GM19397 (cell line): ENCODE results near the gene FAM184A.
"Not testable (repeated sequence)": the region's sequence is repeated elsewhere in the genome, so short reads cannot be mapped to it uniquely, and the experiment has no call there.

Experiments
- ATAC-seq: cut with Tn5 transposase; IDR thresholded peaks from one replicate; pipeline ENCODE4 v1.9.1; 2021; ENCODE audit warnings: mild to moderate bottlenecking, moderate library complexity; ENCODE audit not compliant: unreplicated experiment

The FAM184A gene

DNA sequence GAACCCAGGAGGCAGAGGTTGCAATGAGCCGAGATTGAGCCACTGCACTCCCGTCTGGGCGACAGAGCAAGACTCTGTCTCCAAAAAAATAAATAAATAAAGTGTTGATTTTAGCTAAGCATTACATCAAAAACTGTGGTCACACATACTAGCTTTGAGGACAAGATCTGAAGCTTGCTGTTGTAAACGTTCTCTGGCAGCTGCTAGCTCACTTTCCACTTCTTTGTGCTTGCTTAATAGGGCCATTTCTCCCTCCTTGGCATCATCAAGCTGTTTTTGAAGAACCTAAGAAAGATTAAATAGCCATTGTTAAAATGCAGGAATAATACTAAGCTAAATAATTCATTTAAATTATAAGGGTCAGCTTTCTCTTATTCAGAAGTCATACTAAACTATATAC lies 55.7 kb downstream of the FAM184A start:
- no peak for ATAC-seq

DNA sequence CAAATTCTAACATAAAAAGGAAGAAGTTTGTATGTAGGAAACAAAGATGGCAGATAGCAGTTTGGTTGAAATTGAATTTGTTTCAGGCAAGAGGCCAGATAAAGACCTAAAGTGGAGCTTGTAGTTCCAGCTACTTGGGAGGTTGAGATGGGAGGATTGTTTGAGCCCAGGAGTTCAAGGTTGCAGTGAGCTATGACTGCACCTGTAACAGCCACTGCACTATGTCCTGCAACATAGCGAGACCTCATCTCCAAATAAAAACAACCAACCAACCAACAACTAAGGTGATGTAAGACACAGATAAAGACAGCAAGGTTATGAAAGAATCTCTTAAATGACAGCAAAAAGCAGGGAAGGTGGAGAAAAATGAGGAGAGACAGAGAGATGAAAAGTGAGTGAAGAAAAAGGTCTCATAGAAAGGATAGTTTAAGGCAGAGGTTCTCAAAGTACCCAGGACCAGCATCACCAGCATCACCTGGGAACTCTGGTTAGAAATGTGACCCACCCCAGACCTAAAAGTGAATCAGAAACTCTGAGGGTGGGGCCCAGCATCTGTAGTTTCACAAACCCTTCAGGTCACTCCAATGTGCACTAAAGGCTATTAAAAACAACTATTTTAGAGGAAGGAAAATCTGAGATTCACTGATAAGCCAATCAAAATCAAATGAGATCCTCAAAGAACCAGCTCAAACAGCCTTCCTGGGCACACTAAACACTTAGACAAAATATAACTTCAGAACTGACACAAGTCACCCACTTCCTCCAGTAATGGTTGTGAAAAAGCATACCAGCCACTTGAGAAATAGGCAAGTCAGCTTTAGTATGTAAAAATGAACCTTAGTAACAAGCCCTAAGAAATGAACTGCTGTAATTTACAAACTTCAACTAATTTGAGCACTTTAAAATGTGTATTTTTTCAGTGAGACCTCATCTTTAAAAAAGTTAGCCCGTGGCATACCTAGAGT lies 57.6 kb downstream of the FAM184A start:
- no peak for ATAC-seq

- not testable (repeated sequence) for ATAC-seq
Measured at GRCh38 chr6:119015165-119015564, 63.3 kb downstream of the FAM184A start.

DNA sequence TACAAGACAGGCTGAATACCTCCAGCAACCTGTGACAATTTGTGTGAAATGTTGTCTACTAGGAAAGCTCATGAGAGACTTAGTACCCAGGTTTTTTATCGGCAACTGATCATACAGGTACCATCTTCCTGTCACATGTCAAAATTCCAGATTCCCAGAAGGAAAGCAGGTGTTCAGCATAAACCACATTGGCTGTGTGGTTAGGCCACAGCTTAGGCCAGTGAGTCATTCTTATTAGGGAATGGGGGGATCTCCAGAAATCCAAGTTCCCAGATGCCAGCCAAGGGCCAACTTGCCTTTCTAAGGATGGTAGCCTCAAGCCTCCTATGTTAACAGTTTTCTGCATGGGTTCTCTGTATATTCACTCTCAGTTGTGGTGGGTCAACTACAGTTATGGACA lies 65.9 kb downstream of the FAM184A start:
- no peak for ATAC-seq

DNA sequence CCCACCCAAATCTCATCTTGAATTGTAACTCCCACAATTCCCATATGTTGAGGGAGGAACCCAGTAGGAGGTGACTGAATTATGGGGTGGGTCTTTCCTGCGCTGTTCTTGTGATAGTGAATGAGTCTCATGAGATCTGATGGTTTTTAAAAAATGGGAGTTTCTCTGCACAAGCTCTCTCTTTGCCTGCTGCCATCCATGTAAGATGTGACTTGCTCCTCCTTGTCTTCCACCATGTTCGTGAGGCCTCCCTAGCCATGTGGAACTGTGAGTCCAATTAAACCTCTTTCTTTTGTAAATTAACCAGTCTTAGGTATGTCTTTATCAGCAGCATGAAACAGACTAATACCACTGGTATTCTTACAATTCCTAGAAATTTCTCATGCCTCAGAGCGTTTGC lies 69.2 kb downstream of the FAM184A start:
- not testable (repeated sequence) for ATAC-seq

- no peak for ATAC-seq
Measured at GRCh38 chr6:119006974-119007373, 71.5 kb downstream of the FAM184A start.

DNA sequence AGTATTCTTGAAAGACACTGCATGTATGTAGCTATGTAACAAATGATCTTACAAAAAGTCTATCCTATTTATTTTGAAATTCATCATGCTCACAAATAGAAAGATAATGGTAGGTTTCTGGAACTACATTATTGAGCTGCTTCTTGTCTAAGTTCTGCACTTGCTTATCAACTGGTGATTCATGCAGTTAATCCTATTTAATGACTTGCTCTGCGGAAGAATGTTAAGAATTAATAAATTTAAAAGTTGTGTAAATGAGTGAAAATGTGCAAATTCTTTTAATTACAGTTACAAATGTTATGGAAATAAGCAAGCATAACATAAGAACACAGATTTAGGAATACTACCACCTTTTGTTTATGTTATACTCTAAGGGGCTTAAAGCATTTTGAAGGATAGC lies 76.4 kb downstream of the FAM184A start:
- ATAC-seq = no peak

- no peak for ATAC-seq
Measured at GRCh38 chr6:118999494-119000040, 78.9 kb downstream of the FAM184A start.

DNA sequence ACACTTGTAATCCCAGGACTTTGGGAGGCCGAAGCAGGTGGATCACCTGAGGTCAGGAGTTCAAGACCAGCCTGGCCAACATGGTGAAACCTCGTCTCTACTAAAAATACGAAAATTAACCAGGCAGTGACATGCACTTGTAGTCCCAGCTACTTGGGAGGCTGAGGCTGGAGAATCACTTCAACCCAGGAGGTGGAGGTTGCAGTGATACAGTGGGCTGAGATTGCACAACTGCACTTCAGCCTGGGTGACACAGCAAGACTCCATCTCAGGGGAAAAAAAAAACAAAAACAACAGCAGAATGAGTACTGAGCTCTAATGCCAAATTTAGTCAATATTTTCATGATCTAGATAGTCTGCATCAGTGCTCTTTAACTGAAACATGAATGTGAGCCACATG lies 81.0 kb downstream of the FAM184A start:
- ATAC-seq = not testable (repeated sequence)

DNA sequence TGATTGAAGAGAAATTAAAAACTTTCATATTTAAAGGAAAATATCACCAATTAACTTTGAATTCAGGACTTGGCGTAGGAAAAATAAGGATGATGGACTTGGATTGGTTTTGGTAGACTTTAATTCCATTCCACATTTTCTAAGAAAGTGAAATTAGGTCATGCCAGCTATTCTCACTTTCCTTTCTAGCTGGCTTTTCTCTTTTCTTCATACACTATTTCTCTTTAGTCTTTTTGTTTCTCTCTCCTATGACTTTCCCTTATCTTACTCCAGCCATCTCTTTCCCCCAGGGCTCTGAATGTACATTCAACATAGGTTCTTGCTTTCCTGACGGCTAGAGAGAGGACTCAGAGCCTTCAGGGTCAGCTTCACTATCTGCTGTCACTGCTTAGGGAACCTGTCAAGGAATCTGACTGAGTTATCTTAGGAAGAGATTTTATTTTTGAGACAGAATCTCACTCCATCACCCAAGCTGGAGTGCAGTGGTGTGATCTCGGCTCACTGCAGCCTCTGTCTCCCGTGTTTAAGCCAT lies 82.1 kb downstream of the FAM184A start:
- ATAC-seq = no peak

DNA sequence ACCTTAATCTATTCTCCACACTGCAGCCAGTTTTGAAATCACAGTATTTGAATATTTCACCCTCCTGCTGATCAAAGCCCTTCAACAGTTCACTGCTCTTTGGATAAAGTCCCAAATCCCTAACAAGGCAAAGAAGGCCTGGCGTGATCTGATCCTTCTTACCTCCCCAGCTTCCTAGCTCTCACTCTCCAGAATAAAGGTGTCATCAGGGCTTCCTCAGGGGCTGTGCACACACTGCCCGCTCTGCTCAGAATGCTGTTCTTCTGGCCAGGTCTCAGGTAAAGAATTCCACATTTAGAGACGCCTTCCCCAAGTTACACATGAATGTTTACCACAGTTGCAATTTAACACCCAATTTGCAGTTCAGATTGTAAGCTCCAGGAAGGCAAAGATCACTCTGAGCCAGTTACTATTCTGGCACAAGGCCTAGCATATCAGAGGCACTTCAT lies 84.6 kb downstream of the FAM184A start:
- no peak for ATAC-seq

DNA sequence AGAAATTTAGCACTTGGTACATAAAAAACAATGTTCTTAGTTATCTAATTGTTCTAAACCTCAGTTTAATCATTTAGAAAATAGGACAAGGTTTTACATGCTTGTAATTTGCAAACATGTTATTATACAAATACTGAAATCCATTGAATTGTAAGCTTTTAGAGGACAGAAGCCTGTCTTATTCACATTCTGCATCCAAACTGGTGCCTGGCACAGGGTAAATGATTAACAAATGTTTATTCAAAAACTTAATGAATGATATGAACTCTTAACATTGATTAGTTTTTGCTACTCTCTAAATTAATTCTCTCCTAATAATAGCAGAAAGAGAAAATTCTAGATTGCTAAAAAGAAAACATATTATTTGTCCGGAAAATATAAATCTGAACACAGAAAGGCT lies 85.1 kb downstream of the FAM184A start:
- ATAC-seq = no peak

GRCh38 chr6:118992186-118992795 lies 86.2 kb downstream of the FAM184A start:
- ATAC-seq = no peak

DNA sequence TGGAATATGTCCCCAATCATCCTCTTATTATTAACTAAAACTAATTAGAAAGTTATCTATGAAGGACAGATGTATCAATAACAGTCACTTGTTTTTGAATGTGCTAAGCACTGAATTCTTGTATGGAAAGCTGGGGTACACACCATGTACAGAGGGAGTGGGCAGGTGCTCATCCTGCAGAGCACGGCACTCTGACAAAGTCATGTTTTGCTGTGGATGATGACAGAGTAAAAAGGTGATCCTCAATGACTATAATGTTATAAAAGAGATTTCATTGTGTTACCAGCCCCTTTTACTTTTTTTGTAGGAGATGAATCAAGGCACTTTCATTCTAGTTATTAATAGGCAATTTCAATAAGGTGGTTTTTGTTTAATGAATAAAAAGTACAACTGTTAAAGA lies 92.2 kb downstream of the FAM184A start:
- ATAC-seq = no peak

- ATAC-seq = no peak
Measured at GRCh38 chr6:118985123-118985830, 93.2 kb downstream of the FAM184A start.

DNA sequence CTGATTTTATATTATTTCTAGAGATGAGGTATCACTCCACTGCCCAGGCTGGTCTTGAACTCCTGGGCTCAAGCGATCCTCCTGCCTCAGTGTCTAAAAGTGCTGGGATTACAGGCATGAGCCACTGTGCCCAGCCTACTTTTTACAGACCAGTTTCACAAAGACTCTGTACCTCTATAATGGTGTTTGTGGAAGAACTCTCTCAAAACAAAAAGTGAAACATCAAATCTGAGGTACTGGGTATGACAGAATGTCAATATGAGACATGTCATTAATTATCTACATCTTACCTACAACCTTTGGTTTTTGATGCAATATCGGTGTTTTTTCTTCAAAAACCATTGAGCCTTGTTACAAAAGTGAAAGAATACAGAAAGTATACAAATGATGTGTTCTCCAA lies 94.1 kb downstream of the FAM184A start:
- no peak for ATAC-seq

- ATAC-seq = no peak
Measured at GRCh38 chr6:118982575-118982911, 95.9 kb downstream of the FAM184A start.

- ATAC-seq = no peak
Measured at GRCh38 chr6:118981884-118982574, 96.4 kb downstream of the FAM184A start.

DNA sequence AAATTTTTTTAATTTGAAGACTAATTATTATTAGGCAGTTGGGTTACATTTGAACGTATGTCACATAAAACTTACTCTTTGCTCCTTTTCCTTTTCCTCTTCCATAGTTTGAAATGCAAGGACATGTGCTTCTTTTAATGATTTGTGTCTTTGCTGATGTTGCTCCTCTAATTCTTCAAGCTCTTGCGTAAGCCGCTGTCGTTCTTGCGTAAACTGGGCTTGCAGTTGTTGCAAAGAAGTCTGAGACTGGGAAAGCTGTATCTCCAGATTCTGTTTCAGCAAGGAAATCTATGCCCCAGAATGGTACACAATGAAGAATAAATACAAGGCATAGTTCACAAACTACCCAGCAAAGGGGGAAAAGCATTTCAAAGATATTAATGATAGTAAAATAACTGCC lies 98.4 kb downstream of the FAM184A start:
- no peak for ATAC-seq

DNA sequence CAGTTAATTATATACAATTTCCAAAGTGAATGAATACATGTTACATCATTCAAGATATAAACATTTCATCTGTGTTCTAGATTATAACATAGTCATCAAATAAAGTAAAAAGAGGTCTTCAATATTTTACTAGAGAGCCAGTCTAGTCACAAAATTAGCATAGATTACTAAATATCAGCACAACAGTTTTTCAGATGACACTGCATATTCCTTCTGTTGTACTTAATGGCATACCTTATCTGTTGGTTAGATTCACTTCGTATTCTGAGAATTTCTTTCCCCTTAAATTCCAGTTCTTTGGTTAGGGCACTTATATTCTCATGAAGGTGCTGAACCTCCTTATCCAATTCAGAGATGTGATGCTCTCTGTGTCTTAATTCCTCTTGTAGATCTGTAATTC lies 103.7 kb downstream of the FAM184A start:
- ATAC-seq = no peak

DNA sequence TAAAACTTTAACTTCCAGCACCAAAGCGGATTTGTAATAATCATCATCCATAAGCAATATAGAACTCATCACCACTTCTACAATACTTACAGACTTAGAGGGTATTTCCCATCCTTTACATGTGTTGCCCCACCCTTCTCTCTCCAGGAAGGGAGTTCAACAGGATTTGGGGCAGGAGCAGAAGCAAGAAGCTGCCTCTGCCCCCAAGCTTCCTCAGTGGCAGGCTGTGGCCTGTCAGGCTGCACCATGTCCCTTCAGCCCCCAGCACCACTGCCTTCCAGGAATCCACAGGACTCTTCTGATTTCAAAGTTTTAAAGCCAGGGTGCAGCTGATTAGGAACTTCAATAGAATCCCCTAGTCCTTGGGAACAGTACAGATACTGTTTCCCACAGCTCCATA lies 106.8 kb downstream of the FAM184A start:
- no peak for ATAC-seq
